Activated naive CD8-positive, alpha-beta T cell (primary cell): ENCODE results near the gene STIL.
"Not testable (repeated sequence)": the region's sequence is repeated elsewhere in the genome, so short reads cannot be mapped to it uniquely, and the experiment has no call there.

Experiments
- H3K27ac Mint-ChIP-seq: one replicate; pipeline ENCODE4 v1.8.0; 2021; ENCODE audit warnings: mixed read lengths
- H3K27me3 Mint-ChIP-seq: one replicate; pipeline ENCODE4 v1.8.0; 2021; ENCODE audit warnings: mixed read lengths
- H3K36me3 Mint-ChIP-seq: one replicate; pipeline ENCODE4 v1.8.0; 2021; ENCODE audit warnings: mixed read lengths
- H3K4me1 Mint-ChIP-seq: one replicate; pipeline ENCODE4 v1.8.0; 2021; ENCODE audit warnings: low read depth, mixed read lengths
- H3K4me3 Mint-ChIP-seq: one replicate; pipeline ENCODE4 v1.8.0; 2021; ENCODE audit warnings: mild to moderate bottlenecking, mixed read lengths
- H3K9me3 Mint-ChIP-seq: one replicate; pipeline ENCODE4 v1.8.0; 2021; ENCODE audit warnings: low read depth, mixed read lengths

STIL gene

DNA sequence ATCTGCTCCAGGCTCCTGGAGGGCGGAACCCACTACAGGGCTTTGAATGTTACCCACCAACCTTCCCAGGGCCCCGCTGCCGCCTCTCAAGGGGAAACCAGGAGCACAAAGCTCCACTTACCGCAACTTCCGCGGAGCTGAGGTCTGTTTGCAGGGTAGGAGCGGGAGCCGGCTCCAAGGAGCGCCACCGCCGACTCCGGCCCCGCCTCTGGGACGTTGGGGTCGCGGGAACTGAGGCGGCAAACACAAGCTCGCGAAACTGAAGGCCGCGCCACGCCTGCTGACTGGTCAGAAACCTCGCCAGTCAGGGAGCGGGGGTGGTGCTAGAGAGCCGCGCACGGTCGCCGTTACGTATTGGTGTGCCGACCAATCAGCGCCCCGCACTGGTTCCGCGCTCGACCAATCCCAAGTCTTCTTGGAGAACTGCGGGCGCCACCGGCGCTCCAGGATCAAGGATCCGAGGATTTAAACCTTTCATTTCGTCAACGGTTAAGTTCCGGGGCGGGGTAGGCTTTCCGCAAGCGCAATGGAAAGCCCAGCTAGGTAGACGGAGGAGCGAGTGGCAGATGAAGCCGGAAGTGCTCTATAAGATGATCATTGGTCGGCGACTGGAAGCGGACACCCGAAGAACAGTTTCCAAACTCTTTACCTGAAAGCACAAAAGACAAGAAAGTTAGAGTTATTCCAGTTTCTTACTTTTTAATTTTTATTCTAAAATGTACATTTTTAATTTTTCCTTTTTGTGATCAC is at the start of gene STIL:
STIL (minus strand) TSS at position 233 of the 750 bp plus-strand sequence. CDS start 3,828 bp downstream, outside the sequence.
- H3K27me3 Mint-ChIP-seq = no peaks in the 10 kb centered on the region
- H3K4me1 Mint-ChIP-seq = peaks cover 11% of the 10 kb centered on the region
- H3K36me3 Mint-ChIP-seq = no peaks in the 10 kb centered on the region
- H3K4me3 Mint-ChIP-seq = peak within 1 kb of the TSS; percentile 90
- peak within 1 kb of the TSS; percentile 95 for H3K27ac Mint-ChIP-seq
- H3K9me3 Mint-ChIP-seq = no peaks in the 10 kb centered on the region

DNA sequence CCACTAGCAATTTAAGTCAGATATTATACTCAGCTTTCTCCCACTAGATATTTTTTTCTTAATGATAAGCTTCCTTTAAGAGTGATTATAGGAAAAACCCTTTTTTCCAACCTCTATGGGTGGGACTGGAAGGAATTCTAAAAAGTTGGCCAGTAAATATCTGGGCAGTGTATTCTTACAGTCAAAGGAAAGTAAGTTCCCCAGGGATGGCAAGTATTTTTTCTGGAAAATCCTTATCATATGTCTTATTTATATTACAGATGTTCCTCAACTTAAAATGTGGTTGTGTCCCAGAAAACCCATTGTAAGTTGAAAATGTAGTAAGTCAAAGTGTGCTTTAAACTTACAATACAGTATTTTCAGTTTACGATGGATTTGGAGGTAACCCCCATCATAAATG is 48.9 kb upstream of the STIL start:
- no peaks in the 10 kb centered on the region for H3K9me3 Mint-ChIP-seq
- no peaks in the 10 kb centered on the region for H3K36me3 Mint-ChIP-seq
- H3K4me1 Mint-ChIP-seq = peaks cover 17% of the 10 kb centered on the region
- no peak overlapping the region for H3K27ac Mint-ChIP-seq
- no peak overlapping the region for H3K4me3 Mint-ChIP-seq
- no peaks in the 10 kb centered on the region for H3K27me3 Mint-ChIP-seq

DNA sequence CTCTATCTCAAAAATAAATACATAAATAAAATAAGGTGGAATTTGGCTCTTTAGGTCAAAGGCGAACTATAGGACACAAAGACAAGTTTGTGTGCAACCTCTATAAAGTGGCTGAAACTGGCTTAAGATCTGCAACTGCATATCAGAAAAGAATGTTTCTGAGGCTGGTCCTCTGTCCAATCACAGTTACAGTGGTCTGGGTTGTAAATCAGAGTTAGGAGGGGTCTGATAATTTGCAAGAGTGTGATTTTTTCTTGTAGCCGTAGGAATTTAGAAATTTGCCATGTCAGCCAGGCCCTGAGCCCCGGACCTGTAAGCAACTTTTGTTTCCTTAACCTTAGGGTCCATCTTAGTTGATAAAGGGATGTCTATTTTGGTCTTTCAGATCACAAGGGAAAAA is 47.4 kb upstream of the STIL start:
- no peaks in the 10 kb centered on the region for H3K27me3 Mint-ChIP-seq
- H3K9me3 Mint-ChIP-seq = no peaks in the 10 kb centered on the region
- peaks cover 17% of the 10 kb centered on the region for H3K4me1 Mint-ChIP-seq
- H3K4me3 Mint-ChIP-seq = no peak overlapping the region
- no peak overlapping the region for H3K27ac Mint-ChIP-seq
- H3K36me3 Mint-ChIP-seq = no peaks in the 10 kb centered on the region

DNA sequence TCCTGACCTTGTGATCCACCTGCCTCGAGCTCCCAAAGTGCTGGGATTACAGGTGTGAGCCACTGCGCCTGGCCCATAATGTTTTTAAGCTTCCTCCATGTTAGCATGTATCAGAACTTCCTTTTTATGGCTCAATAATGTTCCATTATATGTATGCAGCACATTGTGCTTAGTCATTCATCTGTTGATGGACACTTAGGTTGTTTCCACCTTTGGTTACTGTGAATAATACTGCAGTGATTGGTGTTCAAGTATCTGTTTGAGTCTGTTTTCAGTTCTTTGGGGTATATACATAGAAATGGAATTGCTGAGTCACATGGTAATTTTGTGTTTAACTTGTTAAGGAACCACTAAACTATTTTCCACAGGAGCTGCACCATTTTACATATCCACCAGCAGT is 37.4 kb upstream of the STIL start:
- H3K4me3 Mint-ChIP-seq = peak overlapping the region; percentile 38
- no peaks in the 10 kb centered on the region for H3K27me3 Mint-ChIP-seq
- H3K4me1 Mint-ChIP-seq = peaks cover 37% of the 10 kb centered on the region
- H3K9me3 Mint-ChIP-seq = no peaks in the 10 kb centered on the region
- H3K36me3 Mint-ChIP-seq = peaks cover 17% of the 10 kb centered on the region
- H3K27ac Mint-ChIP-seq = peak overlapping the region; percentile 91

DNA sequence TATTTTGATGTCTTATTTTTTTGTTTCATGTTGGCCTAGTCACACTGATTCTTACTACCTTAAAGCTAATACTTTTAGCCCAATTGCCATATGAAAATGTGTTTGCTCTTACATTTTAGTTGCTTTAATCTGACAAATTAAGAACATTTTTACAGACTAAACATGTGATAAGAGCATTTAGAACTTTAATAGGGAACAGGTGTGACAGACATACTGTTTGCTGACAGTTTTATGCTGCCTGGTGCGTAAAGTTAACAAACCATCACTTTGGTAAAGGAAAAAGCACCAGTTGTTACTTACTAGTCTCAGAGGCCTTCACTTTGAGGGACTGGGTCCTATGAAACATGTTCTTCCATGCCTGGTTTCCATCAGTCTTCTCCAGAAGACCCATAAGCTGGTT is 34.3 kb upstream of the STIL start:
- H3K4me3 Mint-ChIP-seq = no peak overlapping the region
- peaks cover 19% of the 10 kb centered on the region for H3K36me3 Mint-ChIP-seq
- H3K4me1 Mint-ChIP-seq = peaks cover 30% of the 10 kb centered on the region
- H3K27me3 Mint-ChIP-seq = no peaks in the 10 kb centered on the region
- H3K9me3 Mint-ChIP-seq = no peaks in the 10 kb centered on the region
- H3K27ac Mint-ChIP-seq = no peak overlapping the region

DNA sequence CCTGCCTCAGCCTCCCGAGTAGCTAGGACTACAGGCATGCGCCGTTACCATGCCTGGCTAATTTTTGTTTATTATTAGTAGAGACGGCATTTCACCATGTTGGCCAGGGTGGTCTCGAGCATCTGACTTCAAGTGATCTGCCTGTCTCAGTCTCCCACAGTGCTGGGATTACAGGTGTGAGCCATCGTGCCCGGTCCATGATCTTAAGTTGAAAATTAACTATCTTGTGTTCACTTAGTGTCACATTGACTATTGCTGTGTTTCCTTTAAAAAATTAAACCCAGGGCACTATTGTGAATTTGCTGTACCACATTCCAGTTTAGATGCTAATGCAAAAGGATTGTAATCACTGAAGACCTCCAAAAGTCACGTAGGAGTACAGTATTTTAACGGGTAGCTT is 33.8 kb upstream of the STIL start:
- Mint-ChIP-seq H3K4me3 (no peak overlapping the region), H3K9me3 (no peaks in the 10 kb centered on the region), H3K27ac (no peak overlapping the region), H3K36me3 (peaks cover 19% of the 10 kb centered on the region), H3K27me3 (no peaks in the 10 kb centered on the region), H3K4me1 (peaks cover 25% of the 10 kb centered on the region)

DNA sequence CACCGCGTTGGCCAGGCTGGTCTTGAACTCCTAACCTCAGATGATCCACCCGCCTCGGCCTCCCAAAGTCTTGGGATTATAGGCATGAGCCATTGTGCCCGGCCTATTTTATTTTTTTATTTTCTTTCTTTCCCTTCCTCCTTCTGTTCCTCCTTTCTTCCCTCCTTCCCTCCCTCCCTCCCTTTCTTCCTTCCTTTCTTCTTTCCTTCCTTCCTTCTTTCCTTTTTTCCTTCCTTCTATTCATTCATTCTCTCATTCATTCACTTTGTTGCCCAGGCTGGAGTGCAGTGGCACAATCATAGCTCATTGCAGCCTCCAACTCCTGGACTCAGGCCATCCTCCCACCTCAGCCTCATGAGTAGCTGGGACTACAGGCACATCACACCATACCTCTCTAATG is 33.0 kb upstream of the STIL start:
- H3K4me3 Mint-ChIP-seq, H3K27ac Mint-ChIP-seq: not testable (repeated sequence)
- peaks cover 17% of the 10 kb centered on the region for H3K36me3 Mint-ChIP-seq

DNA sequence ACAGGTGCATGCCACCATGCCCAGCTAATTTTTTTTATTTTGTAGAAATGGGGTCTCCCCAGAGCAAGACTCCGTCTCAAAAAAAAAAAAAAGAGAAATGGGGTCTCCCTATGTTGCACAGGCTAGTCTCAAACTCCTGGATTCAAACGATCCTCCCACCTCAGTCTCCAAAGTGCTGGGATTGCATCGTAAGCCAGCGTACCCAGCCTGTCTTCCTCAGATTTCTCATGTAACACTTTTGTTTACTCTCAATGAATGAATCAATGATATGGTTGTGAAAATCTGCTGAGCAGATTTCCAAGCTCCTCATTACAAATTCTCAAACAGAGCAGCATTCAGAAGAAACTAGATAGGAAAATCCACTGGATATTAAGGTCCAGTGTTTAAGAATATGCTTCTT is 26.3 kb upstream of the STIL start:
- Mint-ChIP-seq H3K4me3 (no peak overlapping the region), H3K9me3 (no peaks in the 10 kb centered on the region), H3K27ac (no peak overlapping the region), H3K4me1 (peaks cover 20% of the 10 kb centered on the region), H3K27me3 (no peaks in the 10 kb centered on the region), H3K36me3 (peaks cover 5% of the 10 kb centered on the region)

More for the DNA sequence above, 33.0 kb upstream of the STIL start:
- peaks cover 21% of the 10 kb centered on the region for H3K4me1 Mint-ChIP-seq
- H3K27me3 Mint-ChIP-seq, H3K9me3 Mint-ChIP-seq: not testable (repeated sequence)

DNA sequence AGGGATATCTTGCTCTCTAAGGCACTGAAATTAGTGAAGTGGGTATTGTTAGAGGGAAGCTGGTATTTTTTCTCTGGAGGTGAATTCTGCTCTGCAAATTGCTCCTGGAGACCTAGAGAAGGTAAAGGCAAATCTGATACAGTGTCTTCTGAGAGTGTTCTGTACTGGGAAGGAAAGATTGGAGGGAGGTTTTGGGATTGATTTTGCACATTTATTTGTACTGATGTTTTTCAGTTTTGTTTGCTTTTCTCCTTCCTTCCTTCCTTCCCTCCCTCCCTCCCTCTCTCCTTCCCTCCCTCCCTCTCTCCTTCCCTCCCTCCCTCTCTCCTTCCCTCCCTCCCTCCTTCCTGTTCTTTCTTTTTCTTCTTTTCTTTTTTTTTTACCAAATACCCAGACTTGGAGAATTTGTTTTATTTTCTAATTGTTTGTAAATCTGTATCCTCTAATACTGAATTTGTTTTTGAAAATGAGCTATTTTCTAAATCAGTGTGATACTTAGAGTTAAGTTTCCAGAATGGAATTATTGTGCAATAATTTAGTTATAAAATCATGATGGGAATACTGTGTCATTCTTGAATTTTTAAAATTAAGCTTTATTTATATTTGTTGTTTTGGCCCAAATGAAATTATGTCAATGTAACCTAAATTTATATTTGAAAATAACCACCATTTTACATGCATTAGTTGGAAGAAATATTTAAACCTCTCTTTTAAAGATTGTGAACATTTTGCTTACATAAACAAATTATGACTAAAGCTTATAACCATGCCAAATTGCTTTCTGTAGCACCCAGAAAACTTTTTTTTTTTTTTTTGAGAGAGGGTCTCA is 24.5 kb upstream of the STIL start:
- Mint-ChIP-seq H3K27me3 (no peaks in the 10 kb centered on the region), H3K27ac (peak overlapping the region; percentile 16), H3K9me3 (no peaks in the 10 kb centered on the region), H3K36me3 (peaks cover 3% of the 10 kb centered on the region), H3K4me1 (peaks cover 26% of the 10 kb centered on the region), H3K4me3 (no peak overlapping the region)

DNA sequence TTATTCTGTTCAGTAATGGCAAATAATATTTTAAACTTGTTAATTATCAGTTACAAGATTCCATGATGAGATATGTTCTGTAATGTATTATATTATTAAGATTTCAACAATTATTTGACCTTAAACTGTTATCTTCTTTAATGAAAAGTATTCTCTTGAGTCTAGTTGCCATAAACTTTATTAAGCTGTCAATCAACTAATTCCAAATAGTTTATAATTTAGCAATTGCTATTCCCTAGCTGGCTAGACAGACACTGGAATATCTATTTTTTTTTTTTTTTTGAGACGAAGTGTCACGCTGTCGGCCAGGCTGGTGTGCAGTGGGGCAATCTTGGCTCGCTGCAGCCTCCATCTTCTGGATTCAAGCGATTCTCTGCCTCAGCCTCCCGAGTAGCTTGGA is 23.4 kb upstream of the STIL start:
- Mint-ChIP-seq H3K4me1 (peaks cover 26% of the 10 kb centered on the region), H3K27me3 (no peaks in the 10 kb centered on the region), H3K9me3 (no peaks in the 10 kb centered on the region), H3K4me3 (no peak overlapping the region), H3K27ac (no peak overlapping the region), H3K36me3 (peaks cover 3% of the 10 kb centered on the region)

DNA sequence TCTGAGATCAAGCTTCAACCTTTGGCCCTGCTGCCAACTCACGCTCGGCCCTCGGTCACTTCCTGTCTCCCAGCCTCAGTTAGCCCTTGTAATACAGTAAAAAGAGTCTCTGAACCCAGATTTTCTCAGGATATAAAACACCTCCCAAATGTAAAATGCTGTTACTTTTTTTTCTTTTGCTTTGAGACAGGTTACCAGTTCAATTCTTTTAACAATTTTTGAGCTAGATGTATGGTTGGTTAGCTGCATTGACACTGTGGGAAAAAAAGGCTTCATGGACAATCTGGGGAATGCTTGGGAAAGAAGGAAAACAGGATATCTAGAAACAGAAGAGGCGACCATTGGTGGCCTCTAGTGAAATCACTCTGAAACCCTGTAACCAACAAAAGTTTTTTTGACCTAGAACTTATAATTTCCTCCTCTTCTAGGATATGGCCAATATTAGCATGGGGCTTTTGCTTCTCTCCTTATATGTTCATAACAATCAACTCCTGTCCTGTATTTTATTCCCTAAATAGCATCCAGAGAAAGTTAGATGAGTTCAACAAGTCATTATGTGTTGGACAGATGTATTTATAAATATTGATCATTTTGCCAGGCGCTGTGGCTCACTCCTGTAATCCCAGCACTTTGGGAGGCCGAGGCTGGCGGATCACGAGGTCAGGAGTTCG is 21.0 kb upstream of the STIL start:
- no peaks in the 10 kb centered on the region for H3K27me3 Mint-ChIP-seq
- H3K4me3 Mint-ChIP-seq = peak overlapping the region; percentile 93
- peaks cover 24% of the 10 kb centered on the region for H3K4me1 Mint-ChIP-seq
- no peaks in the 10 kb centered on the region for H3K9me3 Mint-ChIP-seq
- H3K27ac Mint-ChIP-seq = peak overlapping the region; percentile 94
- no peaks in the 10 kb centered on the region for H3K36me3 Mint-ChIP-seq

DNA sequence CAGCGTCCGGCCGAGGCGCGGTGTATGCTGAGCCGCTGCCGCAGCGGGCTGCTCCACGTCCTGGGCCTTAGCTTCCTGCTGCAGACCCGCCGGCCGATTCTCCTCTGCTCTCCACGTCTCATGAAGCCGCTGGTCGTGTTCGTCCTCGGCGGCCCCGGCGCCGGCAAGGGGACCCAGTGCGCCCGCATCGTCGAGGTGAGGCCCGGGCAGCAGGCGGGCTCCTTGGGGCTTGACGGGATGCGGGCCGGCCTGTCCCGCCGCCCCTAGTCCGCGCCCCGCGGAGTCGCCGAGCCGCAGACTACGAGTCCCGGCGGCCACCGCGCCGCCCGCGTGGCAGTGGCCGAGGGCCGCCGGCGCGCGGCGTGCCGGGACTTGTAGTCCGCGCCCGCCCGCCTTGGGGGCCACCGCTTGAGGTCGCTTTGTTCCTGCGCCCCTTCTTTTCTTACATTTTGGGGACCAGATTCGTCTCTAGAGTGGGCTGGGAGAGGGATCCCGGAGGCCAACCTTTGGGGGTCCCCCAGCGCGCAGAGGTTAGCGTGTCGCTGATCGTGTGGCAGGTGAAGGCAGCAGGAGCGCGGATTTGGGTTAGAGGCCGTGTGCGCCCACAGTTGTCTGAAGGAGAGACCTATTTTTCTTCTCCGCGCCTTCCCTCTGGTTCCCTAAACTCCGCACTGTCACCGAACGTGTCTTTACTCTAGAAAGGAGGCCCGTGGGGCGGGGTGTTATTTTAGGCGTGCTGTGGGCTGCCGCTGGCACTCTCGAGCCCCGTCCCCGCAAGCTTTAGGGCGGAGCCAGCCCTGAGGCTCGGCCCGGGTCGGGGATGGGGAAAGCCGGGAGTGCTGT is 20.2 kb upstream of the STIL start:
- Mint-ChIP-seq H3K4me3 (peak overlapping the region; percentile 93), H3K4me1 (peaks cover 20% of the 10 kb centered on the region), H3K27me3 (no peaks in the 10 kb centered on the region), H3K27ac (peak overlapping the region; percentile 94), H3K9me3 (no peaks in the 10 kb centered on the region), H3K36me3 (no peaks in the 10 kb centered on the region)

DNA sequence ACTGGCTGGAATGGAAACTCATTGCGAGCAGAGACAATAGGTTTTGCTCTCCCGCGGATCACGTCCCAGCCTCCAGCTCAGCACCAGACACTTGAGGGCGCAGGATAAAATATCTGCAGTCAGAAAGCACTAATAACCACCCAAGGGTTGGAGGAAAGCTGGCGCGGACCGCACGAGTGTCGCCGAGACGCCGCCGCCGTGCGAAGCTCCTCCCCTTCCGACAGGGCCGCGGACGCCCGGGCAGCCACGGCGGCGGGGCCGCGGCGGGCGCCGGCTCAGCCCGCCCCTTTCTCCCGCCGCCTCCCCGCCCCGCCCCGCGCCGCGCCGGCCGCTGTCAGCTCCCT is 19.6 kb upstream of the STIL start, which contains the start of gene CMPK1:
CMPK1 (plus strand) TSS at position 213 of the 344 bp plus-strand sequence. CDS start 156 bp downstream, outside the sequence.
- H3K4me1 Mint-ChIP-seq = peaks cover 20% of the 10 kb centered on the region
- peak within 1 kb of the TSS; percentile 93 for H3K4me3 Mint-ChIP-seq
- no peaks in the 10 kb centered on the region for H3K36me3 Mint-ChIP-seq
- peak within 1 kb of the TSS; percentile 94 for H3K27ac Mint-ChIP-seq
- H3K9me3 Mint-ChIP-seq = no peaks in the 10 kb centered on the region
- H3K27me3 Mint-ChIP-seq = no peaks in the 10 kb centered on the region

DNA sequence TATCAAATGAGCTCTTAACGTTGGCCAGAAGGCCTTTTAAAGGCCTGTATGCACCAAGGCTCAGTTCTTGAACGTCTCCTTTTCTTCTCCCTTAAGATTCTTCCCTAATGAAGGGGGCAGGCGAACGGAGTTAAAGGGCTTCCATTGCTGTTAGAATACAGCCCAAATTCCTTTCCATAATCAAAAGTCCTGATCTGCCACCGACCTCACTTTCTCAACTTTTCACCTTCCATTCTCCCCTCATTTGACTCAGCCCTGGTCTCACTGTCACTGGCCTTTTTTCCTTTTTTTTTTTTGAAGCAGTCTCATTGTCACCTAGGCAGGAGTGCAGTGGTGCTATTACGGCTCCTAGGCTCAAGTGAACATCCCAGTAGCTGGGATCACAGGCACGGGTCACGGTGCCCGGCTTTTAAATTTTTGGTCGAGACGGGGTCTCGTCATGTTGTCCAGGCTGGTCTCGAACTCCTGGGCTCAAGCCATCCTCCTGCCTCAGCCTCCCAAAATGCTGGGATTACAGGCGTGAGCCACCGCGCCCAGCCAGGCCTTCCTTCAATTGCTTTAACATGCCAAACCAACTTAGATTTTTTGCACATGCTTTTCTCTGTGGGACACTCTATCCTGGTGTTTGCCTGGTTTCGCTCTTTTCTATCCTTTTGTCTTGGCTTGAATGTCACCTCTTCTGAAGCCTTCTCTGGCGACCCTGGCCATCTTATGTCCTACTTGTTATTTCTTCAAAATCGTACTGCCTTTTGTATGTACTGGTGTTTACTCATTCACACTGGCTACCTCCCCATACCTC is 19.0 kb upstream of the STIL start:
- H3K9me3 Mint-ChIP-seq = no peaks in the 10 kb centered on the region
- no peaks in the 10 kb centered on the region for H3K36me3 Mint-ChIP-seq
- H3K4me1 Mint-ChIP-seq = peaks cover 17% of the 10 kb centered on the region
- H3K27me3 Mint-ChIP-seq = no peaks in the 10 kb centered on the region
- H3K27ac Mint-ChIP-seq = no peak overlapping the region
- no peak overlapping the region for H3K4me3 Mint-ChIP-seq
